ENCODE measurements around the gene NUB1. TPM values are rescaled to one million over a fixed set of nuclear protein-coding genes. Genes with fewer than 3 reads are reported as not detected.

The NUB1 gene
- polyA plus RNA-seq, 1 of the 3 experiments (the other 2 are of a cell fraction), result 54.0 TPM

GRCh38 chr7:151391358-151391730 lies 49.7 kb downstream of the NUB1 start (continued):
- no peak for TF ChIP-seq POLR2AphosphoS5 (IDR thresholded peaks at IDR 0.05; ENCODE audit: low read depth, low read length)
- no peak for TF ChIP-seq ZBTB33 (IDR thresholded peaks at IDR 0.05; ENCODE audit: borderline replicate concordance, low read depth)
- TF ChIP-seq RCOR1 (IDR thresholded peaks at IDR 0.05; ENCODE audit: low read length), result no peak
- no peak for TF ChIP-seq USF2 (IDR thresholded peaks at IDR 0.05; ENCODE audit: borderline replicate concordance, low read depth, low read length)
- no peak for TF ChIP-seq MXI1 (IDR thresholded peaks at IDR 0.05; ENCODE audit: low read depth, low read length)
- TF ChIP-seq CHD2 (IDR thresholded peaks at IDR 0.05; ENCODE audit: low read length, partially characterized antibody), result no peak

GRCh38 chr7:151392002-151392401 lies 50.4 kb downstream of the NUB1 start:
- TF ChIP-seq ELF1 (IDR thresholded peaks at IDR 0.05), result no peak
- TF ChIP-seq TAF1 (IDR thresholded peaks at IDR 0.05; ENCODE audit: borderline replicate concordance, low read depth, low read length), result no peak
- TF ChIP-seq SMC3 (IDR thresholded peaks at IDR 0.05; ENCODE audit: low read depth, low read length), result no peak
- TF ChIP-seq TCF12 (IDR thresholded peaks at IDR 0.05), result no peak
- no peak for TF ChIP-seq NFIC (IDR thresholded peaks at IDR 0.05; ENCODE audit: borderline replicate concordance)
- TF ChIP-seq EP300 (IDR thresholded peaks at IDR 0.05; ENCODE audit: borderline replicate concordance in 1 of 2, low read depth in 1 of 2, low read length in 1 of 2), result no peak
- TF ChIP-seq GABPA (IDR thresholded peaks at IDR 0.05; ENCODE audit: low read depth), result no peak
- no peak for TF ChIP-seq TEAD4 (IDR thresholded peaks at IDR 0.05; ENCODE audit: borderline replicate concordance, insufficient read depth)
- no peak for TF ChIP-seq REST (IDR thresholded peaks at IDR 0.05; ENCODE audit: low read depth, low read length)
- TF ChIP-seq NRF1 (IDR thresholded peaks at IDR 0.05; ENCODE audit: low read depth, low read length), result no peak
- ChIA-PET POLR2A (interaction anchor here (0.6 kb wide), 1 partner anchor 57 kb away, joined by 3 read pairs; no protein-coding TSS in a partner anchor), CTCF (interaction anchor here (0.9 to 1.3 kb wide), 2 partner anchors 30 to 41 kb away, joined by 3 read pairs; no protein-coding TSS in a partner anchor)
- WGBS (ENCODE audit: low lambda C conversion rate), result 46% methylated on average over 6 of the region's 8 CpGs
- Histone ChIP-seq H3K9me3 (no peaks in the 10 kb centered on the region), H3K36me3 (replicated peaks in 1 of 2; ENCODE audit: control insufficient read depth in 1 of 2, insufficient read depth in 2 of 2, low read length in 1 of 2) (no peaks in the 10 kb centered on the region), H3F3A (replicated peaks; ENCODE audit: insufficient read depth) (no peaks in the 10 kb centered on the region), H3K79me2 (ENCODE audit: insufficient read depth) (no peaks in the 10 kb centered on the region), H3K4me1 (ENCODE audit: control insufficient read depth in 1 of 2, insufficient read depth in 2 of 2, low read depth in 1 of 2, low read length in 1 of 2) (peaks cover 0 to 4% of the 10 kb centered on the region in 2 experiments; a peak in 1 of 4 replicates), H3K27me3 (ENCODE audit: insufficient read depth) (peaks cover 22% of the 10 kb centered on the region), H3K9me2 (no peaks in the 10 kb centered on the region), H3K4me2 (no peak overlapping the region), H3K27ac (ENCODE audit: low read depth in 2 of 2, low read length in 1 of 2) (no peak overlapping the region), H3K9ac (no peak overlapping the region), H2AFZ (ENCODE audit: low read depth) (no peak overlapping the region), H3K4me3 (ENCODE audit: low read depth in 2 of 2, low read length in 1 of 2) (no peak overlapping the region), H4K20me1 (ENCODE audit: insufficient read depth) (no peaks in the 10 kb centered on the region)
- DNase-seq, result no peak

Measured in SK-N-SH (cell line).